NCI-H345 treated with DMSO at 0.1 percent for 48 hours (cell line): ENCODE results near the gene RIPK4.
A peak's percentile ranks its signal among the peaks of the same experiment; 100 is the strongest.

Experiments used
- DNase-seq: peaks from one replicate; lab custom pipeline; 2025; ENCODE audit not compliant: unreplicated experiment; lab: John Stamatoyannopoulos, UW

The RIPK4 gene

DNA sequence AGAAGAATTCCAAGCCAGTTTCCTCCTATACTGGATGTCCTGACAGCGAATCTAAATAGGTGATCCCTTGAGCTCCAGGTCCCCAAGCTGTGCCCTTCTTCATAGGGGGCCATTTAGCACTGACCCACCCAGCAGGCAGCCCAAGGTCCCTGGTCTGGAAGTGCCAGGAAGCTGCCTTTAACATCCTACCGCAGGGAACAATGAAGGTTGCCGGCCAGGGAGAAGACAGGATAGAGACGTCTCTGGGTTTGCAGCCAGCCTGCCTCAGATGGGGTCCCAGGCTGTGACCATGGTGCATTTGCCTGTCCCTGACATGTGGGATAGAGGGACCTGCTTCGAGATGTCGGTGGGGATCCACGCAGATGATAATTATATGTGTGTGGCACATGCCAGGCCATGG lies 2.7 kb upstream of the RIPK4 start:
- DNase-seq = no peak

DNA sequence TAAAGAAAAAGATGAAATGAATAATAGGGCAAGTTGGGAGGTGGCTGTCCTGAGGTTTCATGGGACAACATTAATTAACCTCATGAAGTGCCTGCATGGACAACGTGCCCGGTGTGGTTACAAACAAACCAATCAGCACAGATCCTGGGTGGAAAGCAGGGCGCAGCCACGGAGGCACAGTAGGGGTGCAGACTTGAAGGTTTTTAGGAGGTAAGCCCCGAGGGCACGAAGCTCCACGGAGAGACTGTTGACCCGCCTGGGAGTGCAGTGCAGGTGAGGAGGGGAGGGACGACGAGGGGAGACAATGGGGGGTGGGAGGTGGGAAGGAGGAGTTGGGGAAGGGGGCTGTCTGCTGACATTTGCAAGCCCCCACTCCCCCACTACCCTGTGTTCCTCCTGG lies 2.3 kb upstream of the RIPK4 start:
- no peak for DNase-seq

DNA sequence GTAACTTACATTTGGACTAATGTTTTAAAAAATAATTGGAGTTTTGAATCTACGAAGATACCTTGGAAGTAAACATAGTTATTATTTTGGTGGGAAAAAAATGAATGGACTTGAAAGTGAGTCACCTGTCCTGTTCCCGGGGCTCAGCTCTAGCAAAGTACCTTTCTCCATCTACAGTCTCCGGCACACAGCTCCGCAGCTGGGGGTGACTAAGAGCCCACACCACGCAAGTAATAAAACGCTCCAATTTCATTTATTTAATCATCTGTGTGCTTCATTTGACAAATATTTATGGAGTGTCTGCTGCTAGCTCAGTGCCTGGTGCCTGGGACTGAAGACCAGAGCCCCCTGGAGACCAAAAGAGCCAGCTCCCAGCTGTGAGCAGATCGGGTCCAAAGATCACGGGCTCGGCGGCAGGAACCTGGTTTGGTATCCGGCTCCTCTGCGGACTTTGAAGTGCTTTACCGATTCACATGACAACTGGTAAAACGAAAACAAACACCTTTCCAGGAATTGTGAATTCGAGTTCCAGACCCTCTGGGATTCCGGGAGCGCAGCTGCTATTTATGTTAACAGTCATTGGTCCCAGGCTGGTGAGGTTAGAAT lies 1.7 kb upstream of the RIPK4 start:
- DNase-seq = peak; percentile 67

DNA sequence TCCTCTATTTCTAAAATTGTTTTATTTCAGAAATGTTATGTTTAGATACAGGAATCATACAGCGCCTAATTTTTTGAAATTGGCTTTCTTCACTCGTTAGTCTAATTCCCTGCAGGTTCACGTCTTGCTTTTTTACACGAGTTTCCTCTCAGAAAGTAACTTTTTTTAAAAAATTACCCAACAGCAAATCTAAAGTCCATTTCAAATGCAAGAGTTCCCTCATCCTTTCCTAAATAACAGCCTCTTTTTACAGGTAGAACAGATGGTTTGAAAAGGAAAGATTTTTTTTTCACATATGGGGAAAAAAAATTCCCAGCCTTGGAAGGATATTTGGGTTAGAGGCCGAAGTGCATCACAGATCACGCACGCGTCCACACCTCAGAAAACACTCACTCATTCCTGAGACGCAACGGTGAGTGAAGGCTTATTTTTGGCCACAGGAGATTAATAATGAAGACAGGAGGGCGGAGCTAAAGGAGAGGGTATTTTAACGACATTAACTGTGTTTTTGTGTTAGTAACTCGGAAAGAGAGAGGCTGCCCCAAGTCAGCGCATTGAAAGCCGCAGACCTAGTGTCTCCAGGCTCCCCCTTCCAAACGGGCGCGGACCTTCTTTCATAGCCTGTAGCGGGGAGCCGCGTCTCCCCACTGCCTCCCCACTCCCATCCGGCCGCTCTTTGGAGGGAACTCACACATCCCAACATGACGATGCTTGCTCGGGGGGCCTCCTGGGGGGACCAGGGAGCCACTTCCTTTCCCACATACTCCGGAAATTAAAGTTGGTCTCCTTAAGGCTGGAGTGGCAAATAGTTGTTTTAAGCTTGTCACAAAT lies 969 bp upstream of the RIPK4 start:
- peak; percentile 26 for DNase-seq

DNA sequence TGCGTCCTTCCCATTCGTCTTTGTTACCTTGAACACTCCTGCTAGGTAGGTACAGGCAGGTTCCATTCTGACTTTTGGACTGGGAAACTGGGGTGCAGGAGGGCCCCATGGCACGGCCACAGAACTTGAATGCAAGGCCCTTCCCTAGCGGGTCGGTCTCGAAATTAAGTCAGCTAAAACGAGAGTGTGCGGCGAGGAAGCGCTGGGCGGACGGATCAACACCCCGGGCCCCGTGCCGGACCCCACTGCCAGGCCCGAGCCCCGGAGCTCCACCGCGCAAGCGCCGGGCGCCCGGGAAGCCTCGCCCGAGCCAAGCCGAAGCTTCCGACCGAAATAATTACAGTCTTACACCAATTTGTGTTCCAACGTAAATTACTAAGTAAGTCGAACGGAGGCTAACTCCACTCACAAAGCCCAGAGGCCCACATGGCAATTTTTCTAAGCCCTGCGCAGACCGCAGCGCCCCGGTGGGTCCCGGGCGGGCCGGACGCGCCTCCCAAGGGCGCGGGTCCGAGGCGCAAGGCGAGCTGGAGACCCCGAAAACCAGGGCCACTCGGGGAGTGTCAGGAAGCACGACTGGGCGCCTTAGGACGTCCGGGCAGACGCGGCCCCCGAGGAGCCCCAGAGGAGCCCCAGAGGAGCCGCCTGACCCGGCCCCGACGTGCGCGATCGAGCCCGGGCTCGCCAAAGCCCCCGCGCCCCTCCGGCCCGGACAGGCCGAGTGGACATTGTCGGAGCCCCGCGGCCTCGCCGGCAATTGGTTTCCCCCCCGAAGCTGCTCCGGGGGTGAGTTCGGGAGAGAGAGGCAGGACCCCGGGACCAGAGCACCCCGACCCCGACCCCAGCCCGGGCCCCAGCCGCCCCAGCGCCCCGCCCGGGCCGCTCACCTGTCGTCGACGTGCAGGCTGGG lies 624 bp downstream of the RIPK4 start:
- DNase-seq = no peak

DNA sequence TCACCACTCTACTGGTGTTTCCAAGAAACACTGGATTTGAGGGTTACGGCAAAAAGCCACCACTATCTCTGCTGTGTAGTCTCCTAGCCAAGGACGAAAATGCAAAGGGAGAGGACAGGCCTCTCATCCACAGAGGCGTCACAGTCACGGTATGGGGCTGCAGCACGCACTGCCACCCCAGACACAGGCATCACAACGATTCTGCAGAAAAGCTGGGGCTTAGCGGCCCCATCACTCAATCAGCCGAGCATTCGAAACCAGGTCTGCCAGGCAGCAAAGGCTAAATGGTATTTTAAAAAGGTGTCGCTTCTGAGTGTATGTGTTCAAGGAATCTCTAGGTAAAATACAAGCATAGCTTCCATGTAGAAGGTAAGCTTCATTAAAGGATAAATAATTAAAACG lies 1.4 kb downstream of the RIPK4 start:
- DNase-seq = no peak

DNA sequence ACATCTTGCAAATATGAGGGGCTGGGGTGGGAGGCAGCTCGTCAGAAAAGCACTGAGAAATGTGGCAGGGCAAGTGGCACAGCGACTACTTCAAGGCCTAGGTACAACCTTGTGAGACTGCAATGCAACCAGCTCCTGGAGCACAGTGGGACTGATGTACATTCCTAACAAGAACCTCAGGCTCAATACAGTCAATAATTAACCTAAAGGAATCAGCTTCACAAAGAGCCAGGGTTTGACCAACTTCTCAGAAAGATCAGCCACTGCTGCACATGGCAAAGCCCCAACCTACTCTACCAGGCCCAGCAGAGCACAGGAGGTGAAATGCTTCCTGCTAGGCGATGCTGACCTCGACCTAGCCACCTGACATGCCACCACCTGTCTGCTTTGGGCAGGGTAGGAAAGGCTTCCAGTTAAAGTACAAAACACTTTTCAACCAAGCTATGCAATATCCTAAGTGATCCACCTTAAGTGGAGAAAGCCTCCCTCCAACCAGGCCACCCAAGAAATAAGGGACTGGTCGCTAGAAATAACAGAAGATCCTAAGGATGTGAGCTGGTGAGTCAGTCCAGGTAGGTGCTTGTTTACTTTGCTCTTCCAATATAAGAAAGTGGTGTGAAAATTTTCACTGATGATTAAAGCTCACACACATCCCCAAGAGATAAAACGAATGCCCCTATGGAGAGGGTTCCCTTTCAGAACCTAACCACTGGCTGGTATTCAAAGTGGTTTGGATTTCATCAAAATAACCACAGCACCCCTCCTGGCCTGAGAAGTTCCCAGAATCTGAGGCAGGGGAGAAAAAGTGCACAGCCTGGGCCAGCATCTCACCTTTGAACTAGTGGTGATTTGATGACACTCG lies 2.1 kb downstream of the RIPK4 start:
- no peak for DNase-seq

DNA sequence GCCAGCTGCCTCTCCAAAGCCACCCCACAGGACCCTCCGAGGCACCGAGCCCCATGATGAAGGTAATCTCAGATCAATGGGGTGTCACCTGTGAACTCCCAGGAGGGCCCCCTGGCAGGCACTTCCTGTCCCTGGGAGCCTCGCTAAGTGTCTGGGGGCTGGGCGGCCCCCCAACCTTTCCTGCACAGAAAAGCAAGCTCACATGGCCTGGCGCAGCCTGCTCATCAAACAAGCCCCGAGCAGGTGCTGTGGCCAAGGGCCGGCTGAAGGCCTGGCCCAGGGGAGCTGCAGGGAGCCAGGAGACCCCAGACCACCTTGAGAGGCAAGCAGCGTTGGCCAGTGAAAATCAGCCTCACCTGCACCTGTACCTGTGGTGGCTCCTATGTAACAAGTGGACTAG lies 2.9 kb downstream of the RIPK4 start:
- no peak for DNase-seq

DNA sequence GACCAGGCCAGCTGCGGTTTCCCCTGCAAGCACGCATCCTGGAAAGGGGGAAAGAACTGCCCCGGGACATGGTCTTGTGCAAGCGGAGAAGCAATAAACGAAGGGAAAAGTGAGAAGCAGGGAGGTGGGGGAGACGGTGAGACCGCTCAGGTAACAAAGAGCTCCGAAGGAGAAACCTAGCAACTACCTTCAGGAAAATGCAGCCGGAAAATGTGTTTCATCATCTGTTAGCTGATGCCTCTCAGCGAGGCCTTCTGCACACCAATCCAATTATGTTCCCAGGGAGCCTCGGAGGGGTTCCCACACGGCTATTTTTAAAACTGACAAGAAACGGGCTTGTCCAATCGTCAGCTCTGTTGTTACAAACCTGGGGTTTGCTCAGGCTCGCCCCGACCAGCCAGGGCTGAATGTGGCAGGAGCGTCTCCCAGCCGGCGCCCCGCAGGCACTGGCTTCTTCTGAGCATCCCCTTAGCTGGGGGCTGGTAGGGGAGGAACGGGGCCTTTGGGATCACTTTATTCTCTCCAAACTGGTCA lies 3.4 kb downstream of the RIPK4 start:
- no peak for DNase-seq

DNA sequence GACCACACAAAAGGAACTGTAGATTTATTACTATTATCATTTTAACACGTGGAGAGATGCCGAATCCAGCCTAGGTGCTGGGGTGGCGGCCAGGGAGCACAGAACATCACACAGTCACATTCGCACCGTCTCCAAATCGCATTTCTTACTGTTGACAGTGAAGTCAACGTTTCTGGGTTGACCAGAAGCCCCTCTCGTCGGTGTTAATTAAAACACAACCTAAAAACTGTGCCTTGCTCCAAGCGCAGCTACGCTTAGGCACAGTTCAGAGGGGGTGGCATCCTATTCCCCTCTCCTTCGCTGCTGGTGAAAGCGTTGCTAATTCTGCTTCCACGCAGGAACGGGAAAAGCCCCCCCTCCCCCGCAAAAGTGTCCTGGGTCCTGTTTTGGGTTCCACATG lies 4.1 kb downstream of the RIPK4 start:
- no peak for DNase-seq

DNA sequence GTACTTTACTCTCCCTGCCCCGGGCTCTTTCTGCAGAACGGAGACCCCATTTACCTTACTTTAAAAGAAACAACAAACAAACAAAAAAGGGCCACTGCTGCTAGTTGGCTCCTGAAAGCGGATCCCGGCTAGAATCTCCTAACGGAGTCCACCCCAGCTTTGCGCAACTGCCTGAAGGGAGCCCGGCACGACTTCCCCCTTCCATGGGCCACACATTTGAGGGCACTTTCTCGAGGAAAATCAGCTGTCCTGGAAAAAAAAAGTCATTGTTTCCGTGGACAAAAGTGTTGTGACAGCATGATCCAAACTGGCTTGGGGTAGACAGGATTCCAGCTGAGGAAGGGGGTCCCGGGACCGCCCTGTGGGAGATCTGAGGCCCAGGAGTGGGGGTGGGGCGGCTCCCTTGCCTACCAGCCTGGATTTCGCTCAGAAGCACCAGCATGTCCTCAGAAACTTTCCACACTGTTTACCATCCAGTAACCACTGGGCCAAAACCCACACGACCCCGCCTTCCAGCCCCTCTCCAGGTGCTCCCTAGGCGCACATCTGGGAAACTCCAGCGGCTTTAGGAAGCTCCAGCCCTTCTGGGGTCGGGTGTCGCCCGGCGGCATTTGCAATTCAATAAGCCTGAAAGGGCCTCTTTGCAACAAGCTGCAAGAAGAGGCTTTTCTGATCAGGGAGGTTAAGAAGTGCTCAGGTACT lies 4.8 kb downstream of the RIPK4 start:
- DNase-seq = no peak

DNA sequence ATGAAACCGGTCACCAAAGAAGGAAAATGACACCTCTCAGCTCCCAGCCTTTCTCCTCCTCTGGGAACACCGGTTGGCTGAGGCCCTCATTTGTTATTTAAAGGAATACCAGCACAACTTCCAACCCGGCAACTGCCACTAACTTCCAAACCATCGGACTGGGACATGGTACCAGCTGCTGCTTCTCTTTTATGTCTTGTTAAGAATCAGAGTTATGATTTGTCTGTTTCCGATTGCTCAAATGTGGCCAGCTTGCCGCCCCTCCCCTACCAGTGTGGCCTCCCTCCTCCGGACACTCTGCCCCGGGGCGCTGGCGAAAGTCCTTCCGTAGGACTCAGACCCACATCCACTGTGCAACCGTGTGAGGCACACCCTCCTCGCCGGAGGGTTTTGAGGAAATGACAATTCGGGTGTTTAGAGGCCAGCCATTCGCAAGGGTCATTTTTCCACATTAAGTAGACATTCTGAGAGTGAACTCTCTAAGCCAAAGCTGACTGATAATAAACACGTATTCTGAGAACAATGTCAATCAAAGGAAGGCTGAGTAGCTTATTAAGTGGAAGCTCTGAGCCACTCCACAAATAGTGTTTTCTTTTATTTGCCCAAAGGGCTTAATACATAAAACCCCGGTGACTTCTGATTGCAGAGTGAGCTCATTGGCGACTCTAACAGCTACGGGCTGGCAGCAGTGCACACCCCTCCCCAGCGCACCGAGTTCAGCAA lies 5.5 kb downstream of the RIPK4 start:
- no peak for DNase-seq

DNA sequence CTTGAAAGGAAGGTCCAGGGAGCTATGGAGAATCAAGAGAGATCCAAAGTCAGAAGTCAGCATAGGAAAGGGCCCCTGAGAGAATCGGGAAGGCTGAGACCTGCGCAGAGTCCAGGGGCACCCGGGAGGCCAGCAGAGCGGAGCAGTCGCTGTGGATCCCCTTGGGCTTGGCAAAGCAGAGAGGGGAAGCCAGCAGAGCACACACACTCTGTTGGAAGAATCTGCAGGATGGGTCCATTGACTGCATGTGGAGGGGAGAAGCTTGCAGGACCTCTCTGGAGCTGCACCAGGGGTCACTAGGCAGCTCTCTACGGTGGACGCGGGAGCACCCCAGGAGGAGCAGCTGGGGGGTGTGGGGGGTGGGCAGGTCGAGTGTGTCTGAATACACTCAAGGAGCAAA lies 6.4 kb downstream of the RIPK4 start:
- DNase-seq = no peak

DNA sequence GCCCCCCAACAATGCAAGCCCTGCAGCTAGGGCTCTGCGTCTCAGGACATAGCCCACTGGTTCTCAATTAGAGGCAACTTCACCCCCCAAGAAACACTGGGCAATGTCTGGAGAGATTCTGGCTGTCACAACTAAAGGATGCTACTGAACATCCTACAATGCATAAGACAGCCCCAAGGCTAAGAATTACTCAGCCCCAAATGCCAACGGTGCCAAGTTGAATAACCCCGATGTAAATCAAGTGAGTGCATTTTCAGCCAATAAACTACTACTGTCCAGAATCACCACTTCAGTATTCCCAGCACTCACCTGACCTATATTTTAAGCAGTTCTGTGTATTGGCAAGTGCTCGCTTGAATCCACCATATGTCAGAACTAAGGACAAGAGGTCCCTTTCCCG lies 6.9 kb downstream of the RIPK4 start:
- no peak for DNase-seq

DNA sequence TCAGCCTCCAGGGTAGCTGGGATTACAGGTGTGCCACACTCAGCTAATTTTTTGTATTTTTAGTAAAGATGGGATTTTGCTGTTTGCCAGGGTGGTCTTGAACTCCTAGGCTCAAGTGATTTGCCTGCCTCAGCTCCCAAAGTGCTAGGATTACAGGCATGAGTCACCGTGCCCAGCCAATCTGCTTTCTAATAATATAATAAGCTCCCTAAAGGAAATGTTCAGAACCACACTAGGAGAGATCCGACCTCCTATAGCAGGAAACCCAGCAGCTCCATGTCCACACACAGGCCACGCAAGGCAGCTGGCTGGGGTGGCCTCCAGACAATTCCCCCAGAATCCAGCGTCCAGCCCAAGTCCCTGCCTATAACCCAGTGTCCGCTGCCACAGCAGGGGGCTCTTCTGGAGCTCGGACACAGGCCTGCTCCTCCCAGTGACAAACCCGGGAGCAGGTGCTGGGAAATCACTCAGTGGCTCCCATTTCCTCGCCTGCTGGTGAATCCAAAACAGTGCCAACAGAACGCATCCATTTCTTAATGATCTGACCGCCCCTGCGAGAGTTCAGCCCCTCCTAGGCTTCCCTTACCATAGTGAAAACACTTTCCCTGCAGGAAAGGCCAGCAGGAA lies 7.5 kb downstream of the RIPK4 start:
- no peak for DNase-seq

DNA sequence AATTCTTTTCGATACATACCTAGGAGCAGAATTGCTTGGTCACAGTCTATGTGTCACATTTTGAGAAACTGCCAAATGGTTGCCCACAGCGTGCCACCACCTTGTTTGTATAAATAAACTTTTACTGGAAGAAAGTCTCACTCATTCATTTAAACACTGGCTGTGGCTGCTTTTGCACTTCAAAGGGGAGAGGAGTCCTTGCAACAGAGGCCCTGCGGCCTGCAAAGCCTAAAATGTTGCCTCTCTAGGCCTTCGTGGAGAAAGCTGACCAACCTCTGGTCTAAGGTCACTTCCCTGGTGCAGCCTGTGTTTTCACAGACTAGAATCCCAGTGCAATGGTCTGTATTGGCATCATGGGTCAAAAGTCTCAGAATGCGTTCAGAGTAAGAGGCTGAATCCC lies 8.3 kb downstream of the RIPK4 start:
- DNase-seq = no peak

DNA sequence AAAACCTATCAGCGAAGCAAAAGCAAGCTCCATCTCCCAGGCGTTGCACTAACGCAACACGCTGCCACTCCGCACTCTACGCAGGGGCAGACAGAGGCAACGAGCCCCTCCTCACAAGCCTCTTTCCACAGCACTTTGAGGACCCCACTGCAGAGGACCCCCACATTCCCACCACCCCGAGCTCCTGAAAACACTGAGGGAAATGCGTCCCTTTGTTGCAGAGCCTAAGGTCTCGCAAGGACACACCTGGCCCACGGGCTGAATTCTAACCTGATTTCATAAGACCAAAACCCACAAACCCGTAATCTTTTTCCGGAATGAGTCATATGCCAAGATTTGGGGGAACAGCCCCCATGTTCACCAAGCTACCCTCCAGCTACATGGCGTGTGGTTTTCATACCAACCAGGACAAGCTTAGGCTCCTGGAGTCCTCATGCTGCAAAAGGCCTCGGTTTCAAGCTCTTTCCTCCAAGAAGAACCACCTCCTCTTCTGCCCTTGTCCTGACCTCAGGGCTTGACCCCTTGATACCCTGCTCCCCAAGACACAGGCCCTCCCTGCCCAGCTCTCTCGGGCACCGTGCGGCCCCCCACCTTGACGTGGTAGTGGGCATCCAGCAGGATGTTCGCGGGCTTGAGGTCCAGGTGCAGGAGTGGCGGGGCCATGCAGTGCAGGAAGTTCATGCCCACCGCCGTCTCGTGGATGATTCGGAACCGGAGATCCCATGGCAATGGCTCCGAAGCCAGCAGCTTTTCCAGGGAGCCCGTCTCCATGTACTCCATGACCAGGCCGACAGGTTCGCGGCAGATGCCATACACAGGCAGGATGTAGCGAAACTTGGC lies 10.7 kb downstream of the RIPK4 start:
- DNase-seq = no peak
